Adipose tissue (tissue), 3 donors: ENCODE data around the gene DCC. TPM values are rescaled to one million over a fixed set of nuclear protein-coding genes. Genes with fewer than 3 reads are reported as not detected.

Experiments used
- H3K27ac ChIP-seq: one replicate; pipeline ENCODE4 v1.5.1; 2013; ENCODE audit warnings: low read depth, low read length
- WGBS, 3 donors: extraction: QIAGEN DNeasy Blood & Tissue Kit; methylation state at CpG; one replicate each; pipeline ENCODE4 v1.1.7; 2013; 5-methylcytosine and 5-hydroxymethylcytosine counted together
- polyA plus RNA-seq, 3 donors: library from polyadenylated mRNA; stranded (reverse); fragments of 200-250 nt; gene quantifications; one replicate each; pipeline ENCODE4 v1.2.3, GENCODE V29; 2013
- donor health status: healthy with polysubstance abuse.
- donor health status: Bipolar disorder and iron deficiency.
- donor health status: healthy.

DCC gene
- polyA plus RNA-seq, 3 donors = 0.01 to 0.13 TPM; not detected in 1

GRCh38 chr18:52999633-53000032 is 659.6 kb downstream of the DCC start:
- H3K27ac ChIP-seq = no peak overlapping the region
- WGBS, 3 donors = 80 to 90% (median 83%) methylated on average over 2 of the region's 2 CpGs

- H3K27ac ChIP-seq = no peak overlapping the region
- WGBS, 3 donors = 26 to 42% (median 41%) methylated on average over 1 of the region's 1 CpG
Measured at GRCh38 chr18:53004798-53005197, 664.8 kb downstream of the DCC start.

- WGBS, 3 donors = 43 to 54% (median 52%) methylated on average over 2 of the region's 2 CpGs
- H3K27ac ChIP-seq = no peak overlapping the region
Measured at GRCh38 chr18:53018791-53019190, 678.8 kb downstream of the DCC start.

- WGBS, 3 donors = 50 to 85% (median 84%) methylated on average over 3 of the region's 3 CpGs
Measured at GRCh38 chr18:53025247-53025646, 685.2 kb downstream of the DCC start.

GRCh38 chr18:53028565-53028964 is 688.6 kb downstream of the DCC start:
- H3K27ac ChIP-seq = no peak overlapping the region
- 39 to 62% (median 61%) methylated on average over 1 of the region's 1 CpG for WGBS, 3 donors

More at GRCh38 chr18:53025247-53025646, 685.2 kb downstream of the DCC start:
- no peak overlapping the region for H3K27ac ChIP-seq

GRCh38 chr18:53033128-53033527 is 693.1 kb downstream of the DCC start:
- WGBS, 3 donors = 79 to 88% (median 83%) methylated on average over 3 of the region's 3 CpGs
- H3K27ac ChIP-seq = no peak overlapping the region

GRCh38 chr18:53038608-53039007 is 698.6 kb downstream of the DCC start:
- H3K27ac ChIP-seq = no peak overlapping the region

- H3K27ac ChIP-seq = no peak overlapping the region
- 56 to 65% (median 62%) methylated on average over 3 of the region's 3 CpGs for WGBS, 3 donors
Measured at GRCh38 chr18:53040286-53040685, 700.3 kb downstream of the DCC start.

GRCh38 chr18:53056064-53056463 is 716.1 kb downstream of the DCC start:
- H3K27ac ChIP-seq = no peak overlapping the region
- WGBS, 3 donors = 65 to 71% (median 68%) methylated on average over 6 of the region's 6 CpGs

- H3K27ac ChIP-seq = no peak overlapping the region
- 34 to 58% (median 43%) methylated on average over 6 of the region's 6 CpGs for WGBS, 3 donors
Measured at GRCh38 chr18:53070788-53071187, 730.8 kb downstream of the DCC start.

- WGBS, 3 donors = 32 to 76% (median 68%) methylated on average over 2 of the region's 2 CpGs
- H3K27ac ChIP-seq = no peak overlapping the region
Measured at GRCh38 chr18:53080687-53081086, 740.7 kb downstream of the DCC start.

GRCh38 chr18:53093636-53094035 is 753.6 kb downstream of the DCC start:
- H3K27ac ChIP-seq = no peak overlapping the region
- 51 to 53% (median 52%) methylated on average over 5 of the region's 5 CpGs for WGBS, 3 donors

- 50 to 73% (median 56%) methylated on average over 5 of the region's 5 CpGs for WGBS, 3 donors
- H3K27ac ChIP-seq = no peak overlapping the region
Measured at GRCh38 chr18:53101536-53102105, 761.6 kb downstream of the DCC start.

- no peak overlapping the region for H3K27ac ChIP-seq
- WGBS, 3 donors = 58 to 63% (median 62%) methylated on average over 3 of the region's 3 CpGs
Measured at GRCh38 chr18:53114441-53114840, 774.4 kb downstream of the DCC start.

GRCh38 chr18:53115876-53116585 is 776.0 kb downstream of the DCC start:
- WGBS, 3 donors = 61 to 64% (median 61%) methylated on average over 10 of the region's 10 CpGs
- no peak overlapping the region for H3K27ac ChIP-seq

GRCh38 chr18:53117851-53118250 is 777.9 kb downstream of the DCC start:
- WGBS, 3 donors = 55 to 66% (median 64%) methylated on average over 3 of the region's 3 CpGs
- no peak overlapping the region for H3K27ac ChIP-seq

- H3K27ac ChIP-seq = no peak overlapping the region
- 57 to 79% (median 69%) methylated on average over 1 of the region's 1 CpG for WGBS, 3 donors
Measured at GRCh38 chr18:53126210-53126609, 786.2 kb downstream of the DCC start.

GRCh38 chr18:53131001-53131400 is 791.0 kb downstream of the DCC start:
- no peak overlapping the region for H3K27ac ChIP-seq
- 74 to 76% (median 74%) methylated on average over 1 of the region's 1 CpG for WGBS, 3 donors

- no peak overlapping the region for H3K27ac ChIP-seq
- WGBS, 3 donors = 66 to 83% (median 78%) methylated on average over 3 of the region's 3 CpGs
Measured at GRCh38 chr18:53134711-53135110, 794.7 kb downstream of the DCC start.

- H3K27ac ChIP-seq = no peak overlapping the region
Measured at GRCh38 chr18:53135654-53136053, 795.7 kb downstream of the DCC start.
